Lower leg skin (tissue), 4 donors: ENCODE measurements around the gene GPSM1. TPM values are rescaled to one million over a fixed set of nuclear protein-coding genes. Genes with fewer than 3 reads are reported as not detected.

Source experiments
- DNase-seq, 2 donors: peaks; one replicate each; pipeline ENCODE4 v3.0.0-alpha.2; 2019; ENCODE audit warnings: low spot score in 2 of 2
- H3K4me3 ChIP-seq: fragments of 200-600 bp; sonication (generic); 2 replicates; pipeline ENCODE4 v1.5.1; 2017; ENCODE audit warnings: mild to moderate bottlenecking, low read depth; ENCODE audit not compliant: poor library complexity, severe bottlenecking
- CTCF ChIP-seq, 3 donors: fragments of 450-650 bp; IDR thresholded peaks; one replicate each; pipeline ENCODE4 v1.5.1; 2016; ENCODE audit warnings: antibody characterized with exemption in 3 of 3, mild to moderate bottlenecking in 3 of 3, moderate library complexity in 2 of 3
- POLR2A ChIP-seq, 2 donors: fragments of 450-650 bp; IDR thresholded peaks; one replicate each; pipeline ENCODE4 v1.6.1; 2016 to 2017; ENCODE audit warnings: antibody characterized with exemption in 2 of 2, mild to moderate bottlenecking in 1 of 2, moderate library complexity in 1 of 2
- WGBS, 2 donors: methylation state at CpG; one replicate each; pipeline ENCODE4 v1.1.5; 2018; 5-methylcytosine and 5-hydroxymethylcytosine counted together
- intact Hi-C: fragments of 100-400 bp; cut with DNase I; formaldehyde crosslinking; loops from one replicate; pipeline ENCODE4 v1.15.0; 2023; ENCODE audit warnings: low total_unique reads
- total RNA-seq, 4 donors: library from RNA; depleted of rRNA; stranded (reverse); fragments of >200 nt; gene quantifications; one replicate each; pipeline ENCODE4 v1.1.0, GENCODE V29; 2016

Gene GPSM1
- total RNA-seq, 4 donors from 2014 or later = 21.0 to 37.1 (median 28.1) TPM

DNA sequence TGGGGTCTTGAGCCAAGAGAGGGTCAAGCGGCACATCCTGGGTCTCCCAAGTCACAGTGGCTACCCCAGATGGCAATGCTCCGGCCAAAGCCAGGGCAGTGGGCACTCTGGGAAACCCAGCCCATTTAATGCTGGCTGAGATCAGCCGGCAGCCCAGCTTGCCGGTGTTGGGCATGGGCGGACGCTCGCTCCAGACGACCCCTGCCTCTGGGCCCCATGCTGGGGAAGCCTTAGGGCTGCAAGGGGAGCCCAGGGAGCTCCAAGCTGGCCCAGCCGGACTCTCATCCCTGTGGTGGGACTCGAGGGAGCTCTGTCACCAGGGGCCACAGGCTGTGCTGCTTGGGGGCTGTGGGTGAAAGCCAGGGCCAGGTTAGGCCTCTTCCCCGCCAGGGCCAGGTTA is 52.1 kb downstream of the GPSM1 start:
- no peak for TF ChIP-seq POLR2A (IDR thresholded peaks at IDR 0.05)
- TF ChIP-seq CTCF (IDR thresholded peaks at IDR 0.05) = no peak
- intact Hi-C loops = no loop called here
- DNase-seq = no peak
- no peak overlapping the region for H3K4me3 ChIP-seq
- 82 to 93% methylated on average over 5 to 7 of the region's 11 CpGs for WGBS, 2 donors

DNA sequence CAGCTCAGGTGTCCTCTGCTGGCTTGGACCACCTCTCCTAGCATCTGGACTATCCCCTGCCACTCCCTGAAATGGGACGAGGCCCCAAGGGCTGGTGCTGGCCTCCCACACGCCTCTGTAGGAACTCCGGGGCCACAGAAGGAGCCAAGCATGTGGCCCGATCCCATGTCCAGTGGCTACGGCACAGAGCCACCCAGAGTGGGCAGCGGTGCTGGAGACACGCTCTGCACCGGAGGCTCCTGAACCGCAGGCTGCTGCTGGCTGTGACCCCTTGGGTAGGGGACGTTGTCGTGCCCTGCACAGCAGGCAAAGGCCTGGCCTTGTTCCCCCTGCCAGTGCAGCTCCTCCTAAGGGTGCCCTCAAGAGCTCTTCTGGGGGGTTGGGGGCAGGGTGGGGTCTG is 52.6 kb downstream of the GPSM1 start:
- intact Hi-C loops = no loop called here
- H3K4me3 ChIP-seq = no peak overlapping the region
- no peak for TF ChIP-seq POLR2A (IDR thresholded peaks at IDR 0.05)
- DNase-seq = no peak
- 76 to 89% methylated on average over 4 to 11 of the region's 11 CpGs for WGBS, 2 donors

DNA sequence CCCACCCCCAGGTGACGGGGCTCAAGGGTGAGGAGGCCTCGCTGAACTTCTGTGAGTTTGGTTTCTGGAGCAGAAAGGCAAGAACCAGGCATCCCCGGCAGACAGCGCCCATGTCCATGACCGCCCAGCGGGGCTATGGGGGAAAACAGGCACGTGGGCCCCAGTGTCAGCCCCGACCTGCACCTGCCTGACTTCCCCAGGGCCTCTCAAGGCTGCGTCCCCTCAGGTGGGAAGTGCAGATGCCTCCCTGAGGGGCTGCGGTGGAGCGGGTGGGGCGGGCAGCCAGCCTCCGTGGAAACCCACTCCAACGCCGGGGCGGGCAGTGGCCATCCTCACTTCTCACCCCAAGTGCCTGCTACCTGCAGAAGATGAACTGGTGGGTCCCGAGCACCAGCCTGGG is 53.0 kb downstream of the GPSM1 start:
- TF ChIP-seq POLR2A (IDR thresholded peaks at IDR 0.05) (no peak), CTCF (IDR thresholded peaks at IDR 0.05) (no peak)
- intact Hi-C loops = no loop called here
- no peak overlapping the region for H3K4me3 ChIP-seq
- no peak for DNase-seq
- 77 to 94% methylated on average over 3 to 15 of the region's 17 CpGs for WGBS, 2 donors

GRCh38 chr9:136381311-136381710 is 54.0 kb downstream of the GPSM1 start:
- 55 to 70% methylated on average over 8 to 9 of the region's 9 CpGs for WGBS, 2 donors
- TF ChIP-seq POLR2A (IDR thresholded peaks at IDR 0.05) (no peak), CTCF (IDR thresholded peaks at IDR 0.05) (no peak)
- intact Hi-C loops = no loop called here
- no peak for DNase-seq
- H3K4me3 ChIP-seq = no peak overlapping the region

- WGBS, 2 donors = 77 to 82% methylated on average over 10 to 15 of the region's 25 CpGs
- DNase-seq = no peak
- intact Hi-C loops = no loop called here
- no peak overlapping the region for H3K4me3 ChIP-seq
- TF ChIP-seq CTCF (IDR thresholded peaks at IDR 0.05) = no peak
- TF ChIP-seq POLR2A (IDR thresholded peaks at IDR 0.05) = no peak
These were observed 54.7 kb downstream of the GPSM1 start for GRCh38 chr9:136381966-136382513.

DNA sequence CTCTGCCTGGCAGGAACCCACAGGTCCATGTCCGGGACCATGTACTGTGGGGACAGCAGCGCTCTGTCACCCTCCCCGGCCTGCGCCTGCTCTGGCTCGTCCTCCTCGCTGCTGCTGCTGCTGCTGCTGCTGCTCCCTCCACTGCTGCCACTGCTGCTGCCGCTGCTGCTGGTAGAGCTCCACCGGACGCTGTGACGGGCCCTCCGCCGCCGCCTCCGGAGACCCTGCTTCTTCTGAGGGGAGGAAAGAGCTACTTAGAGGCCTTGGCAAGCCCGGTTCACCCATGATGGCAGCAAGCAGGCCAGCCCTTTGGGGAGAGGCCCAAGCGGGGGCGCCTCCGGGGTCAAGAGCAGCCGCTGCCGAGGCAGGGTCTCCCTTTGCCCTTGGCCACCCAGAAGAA is 56.1 kb downstream of the GPSM1 start:
- intact Hi-C loops = no loop called here
- DNase-seq = no peak
- no peak overlapping the region for H3K4me3 ChIP-seq
- 96 to 97% methylated on average over 16 to 20 of the region's 20 CpGs for WGBS, 2 donors
- TF ChIP-seq CTCF (IDR thresholded peaks at IDR 0.05) = no peak
- TF ChIP-seq POLR2A (IDR thresholded peaks at IDR 0.05) = no peak
